OCI-LY7 (cell line): ENCODE measurements around the gene BCL2L13. TPM values are rescaled to one million over a fixed set of nuclear protein-coding genes. Genes with fewer than 3 reads are reported as not detected.

Source experiments
- BruUV-seq: library from RNA; stranded (reverse); fragments of 400-500 nt; replicated peaks from 2 replicates; lab custom pipeline; 2021; lab: Mats Ljungman, UMichigan
- CTCF ChIA-PET: fragments of 300-600 bp; sonication (Branson Sonifier 250); formaldehyde crosslinking; loops from one replicate; lab custom pipeline; 2022; ENCODE audit warnings: antibody characterized with exemption; ENCODE audit not compliant: unreplicated experiment; lab: Charles Lee
- POLR2A ChIA-PET: fragments of 300-600 bp; sonication (Branson Sonifier 250); formaldehyde crosslinking; loops from one replicate; lab custom pipeline; 2022; ENCODE audit warnings: antibody characterized with exemption; lab: Charles Lee
- DNase-seq: peaks from one replicate; pipeline ENCODE4 v3.0.0-alpha.2; 2015; ENCODE audit warnings: low spot score
- H2AFZ ChIP-seq: fragments of 200-600 bp; sonication (generic), shearing (Covaris generic); 2 replicates; pipeline ENCODE4 v1.6.1; 2014; ENCODE audit warnings: mild to moderate bottlenecking, antibody characterized with exemption, low read length, moderate library complexity
- H3K27ac ChIP-seq: fragments of 200-600 bp; sonication (generic); 2 replicates; pipeline ENCODE4 v1.5.1; 2014; ENCODE audit warnings: mixed run types, low read depth, mild to moderate bottlenecking, moderate library complexity, low read length, inconsistent platforms; ENCODE audit not compliant: poor library complexity, severe bottlenecking
- H3K36me3 ChIP-seq: fragments of 200-600 bp; sonication (generic); 2 replicates; pipeline ENCODE4 v1.6.1; 2014; ENCODE audit warnings: mild to moderate bottlenecking, antibody characterized with exemption, low read length, moderate library complexity, mixed read lengths; ENCODE audit not compliant: insufficient read depth
- H3K4me1 ChIP-seq: fragments of 200-600 bp; sonication (generic); 2 replicates; pipeline ENCODE4 v1.5.1; 2014; ENCODE audit warnings: mild to moderate bottlenecking, low read length; ENCODE audit not compliant: insufficient read depth, poor library complexity, severe bottlenecking
- H3K4me2 ChIP-seq: fragments of 200-600 bp; sonication (generic); 2 replicates; pipeline ENCODE4 v1.6.1; 2014; ENCODE audit warnings: mild to moderate bottlenecking, low read length
- H3K4me3 ChIP-seq: fragments of 200-600 bp; sonication (generic); 2 replicates; pipeline ENCODE4 v1.5.1; 2014; ENCODE audit warnings: mild to moderate bottlenecking, low read depth, low read length; ENCODE audit not compliant: poor library complexity, severe bottlenecking
- H3K79me2 ChIP-seq: fragments of 200-600 bp; sonication (generic); 2 replicates; pipeline ENCODE4 v1.6.1; 2016; ENCODE audit warnings: low read depth, mild to moderate bottlenecking, low read length, moderate library complexity, mixed read lengths; ENCODE audit not compliant: insufficient read depth
- H3K9me2 ChIP-seq: fragments of 200-600 bp; sonication (generic); 2 replicates; pipeline ENCODE4 v1.6.1; 2016; ENCODE audit warnings: mild to moderate bottlenecking, low read length, mixed read lengths; ENCODE audit not compliant: insufficient read depth
- H3K9me3 ChIP-seq: fragments of 200-600 bp; sonication (generic); 2 replicates; pipeline ENCODE4 v1.6.1; 2014; ENCODE audit warnings: mild to moderate bottlenecking, mixed run types, low read length, mixed read lengths
- H4K20me1 ChIP-seq: fragments of 200-600 bp; sonication (generic); 2 replicates; pipeline ENCODE4 v1.6.1; 2014; ENCODE audit warnings: mild to moderate bottlenecking, antibody characterized with exemption, low read length, moderate library complexity, mixed read lengths; ENCODE audit not compliant: insufficient read depth
- CTCF ChIP-seq: fragments of 200-600 bp; sonication (generic); conservative IDR thresholded peaks from 2 replicates; pipeline ENCODE4 v1.5.1; 2014; ENCODE audit warnings: mild to moderate bottlenecking, antibody characterized with exemption, low read length, moderate library complexity, mixed read lengths
- EZH2phosphoT487 ChIP-seq: fragments of 200-600 bp; sonication (generic); IDR thresholded peaks from 2 replicates; pipeline ENCODE4 v1.6.1; 2018; ENCODE audit warnings: low read depth, borderline replicate concordance, mild to moderate bottlenecking, mixed run types, antibody characterized with exemption, low read length, moderate library complexity, mixed read lengths
- intact Hi-C: fragments of 100-400 bp; cut with micrococcal nuclease; formaldehyde crosslinking; loops from one replicate; pipeline ENCODE4 v1.10.0; 2022; ENCODE audit not compliant: unreplicated experiment
- total RNA-seq, 2 experiments: library from RNA; depleted of rRNA in 1 of 2; stranded (reverse); fragments of >200 nt in 1 of 2; shearing (Covaris generic) in 1 of 2; gene quantifications; 2 replicates each; pipeline ENCODE4 v1.2.3, GENCODE V29; 2014 to 2022

Gene BCL2L13
- total RNA-seq, 2 experiments from 2014 or later = 25.2 to 38.3 TPM

- H3K36me3 ChIP-seq = peaks cover 34% of the 10 kb centered on the region; the same call in 1 of the 2 replicates
- H3K27ac ChIP-seq = no peak overlapping the region
- no peak overlapping the region for H3K4me2 ChIP-seq
- H4K20me1 ChIP-seq = no peaks in the 10 kb centered on the region
- ChIA-PET POLR2A (interaction anchor here (0.9 kb wide), 1 partner anchor 16 kb away, joined by 6 read pairs; no protein-coding TSS in a partner anchor), CTCF (no interaction called here)
- H3K9me2 ChIP-seq = no peaks in the 10 kb centered on the region
- no TSS peak for BruUV-seq
- no peak for TF ChIP-seq CTCF
- TF ChIP-seq EZH2phosphoT487 = no peak
- H3K4me1 ChIP-seq = no peaks in the 10 kb centered on the region
- intact Hi-C loops = no loop called here
- no peaks in the 10 kb centered on the region for H3K9me3 ChIP-seq
- no peaks in the 10 kb centered on the region for H3K79me2 ChIP-seq
- H2AFZ ChIP-seq = no peak overlapping the region
- H3K4me3 ChIP-seq = no peak overlapping the region
- no peak for DNase-seq
Measured at GRCh38 chr22:17726006-17726927, 87.7 kb downstream of the BCL2L13 start.

DNA sequence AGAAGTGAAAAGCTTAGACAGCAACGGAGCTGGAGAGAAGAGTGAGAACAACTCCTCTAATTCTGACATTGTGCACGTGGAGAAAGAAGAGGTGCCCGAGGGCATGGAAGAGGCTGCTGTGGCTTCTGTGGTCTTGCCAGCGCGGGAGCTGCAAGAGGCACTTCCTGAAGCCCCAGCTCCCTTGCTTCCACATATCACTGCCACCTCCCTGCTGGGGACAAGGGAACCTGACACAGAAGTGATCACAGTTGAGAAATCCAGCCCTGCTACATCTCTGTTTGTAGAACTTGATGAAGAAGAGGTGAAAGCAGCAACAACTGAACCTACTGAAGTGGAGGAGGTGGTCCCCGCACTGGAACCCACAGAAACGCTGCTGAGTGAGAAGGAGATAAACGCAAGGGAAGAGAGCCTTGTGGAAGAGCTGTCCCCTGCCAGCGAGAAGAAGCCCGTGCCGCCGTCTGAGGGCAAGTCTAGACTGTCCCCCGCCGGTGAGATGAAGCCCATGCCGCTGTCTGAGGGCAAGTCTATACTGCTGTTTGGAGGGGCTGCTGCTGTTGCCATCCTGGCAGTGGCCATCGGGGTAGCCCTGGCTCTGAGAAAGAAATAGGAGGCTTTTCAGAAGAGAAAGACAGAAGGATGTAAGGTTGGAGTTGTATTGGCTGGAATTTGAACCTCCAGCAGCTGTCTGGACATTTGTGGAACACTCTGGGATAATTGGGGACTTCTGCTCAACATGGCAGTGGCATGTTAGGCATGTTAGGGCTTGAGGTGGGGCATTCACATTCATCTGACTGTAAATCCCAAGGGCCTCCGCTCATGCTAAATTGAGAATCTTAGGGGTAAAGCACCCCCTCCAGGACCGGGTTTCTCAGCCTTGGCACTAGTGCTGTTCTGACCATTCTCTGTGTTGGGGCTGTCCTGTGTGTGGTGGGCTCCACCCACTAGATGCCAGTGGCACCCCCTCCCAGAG lies 88.7 kb downstream of the BCL2L13 start:
- no TSS peak for BruUV-seq

More for the DNA sequence above, 88.7 kb downstream of the BCL2L13 start:
- H3K4me2 ChIP-seq = no peak overlapping the region
- H3K27ac ChIP-seq = no peak overlapping the region
- no peak overlapping the region for H2AFZ ChIP-seq
- H3K9me3 ChIP-seq = no peaks in the 10 kb centered on the region
- ChIA-PET CTCF (no interaction called here), POLR2A (no interaction called here)
- no peaks in the 10 kb centered on the region for H4K20me1 ChIP-seq
- intact Hi-C loops = no loop called here
- no peaks in the 10 kb centered on the region for H3K9me2 ChIP-seq
- no peak for DNase-seq
- H3K4me3 ChIP-seq = no peak overlapping the region
- H3K36me3 ChIP-seq = peaks cover 44% of the 10 kb centered on the region; the same call in 1 of the 2 replicates
- no peaks in the 10 kb centered on the region for H3K4me1 ChIP-seq
- TF ChIP-seq CTCF (no peak), EZH2phosphoT487 (no peak)
- no peaks in the 10 kb centered on the region for H3K79me2 ChIP-seq
